AG09319 (cell line): ENCODE results near the gene TAS2R14.

Experiments
- DNase-seq: peaks from one replicate; pipeline ENCODE4 v3.0.0-alpha.2; 2010; ENCODE audit warnings: low read depth; ENCODE audit errors: extremely low read depth
- CTCF ChIP-seq: IDR thresholded peaks from 2 replicates; pipeline ENCODE4 v1.5.1; 2011; ENCODE audit warnings: low read depth, mild to moderate bottlenecking, inconsistent platforms, low read length, moderate library complexity

TAS2R14 gene

GRCh38 chr12:10919809-10920208, 19.3 kb downstream of the TAS2R14 start:
- no peak for TF ChIP-seq CTCF
- DNase-seq: no peak

GRCh38 chr12:10910380-10910779, 28.7 kb downstream of the TAS2R14 start:
- TF ChIP-seq CTCF: no peak
- DNase-seq: no peak

- TF ChIP-seq CTCF: no peak
- no peak for DNase-seq
Measured at GRCh38 chr12:10909462-10909861, 29.6 kb downstream of the TAS2R14 start, which contains the start of gene TAS2R13. TAS2R13 (minus strand) TSS chr12:10909562; CDS start chr12:10909298, 264 bp downstream.

- TF ChIP-seq CTCF: no peak
Measured at GRCh38 chr12:10904686-10905085, 34.4 kb downstream of the TAS2R14 start.

GRCh38 chr12:10901427-10901826, 37.6 kb downstream of the TAS2R14 start:
- no peak for DNase-seq

More at GRCh38 chr12:10904686-10905085, 34.4 kb downstream of the TAS2R14 start:
- DNase-seq: no peak

GRCh38 chr12:10900972-10901371, 38.1 kb downstream of the TAS2R14 start:
- no peak for DNase-seq
- TF ChIP-seq CTCF: no peak

More at GRCh38 chr12:10901427-10901826, 37.6 kb downstream of the TAS2R14 start:
- no peak for TF ChIP-seq CTCF

GRCh38 chr12:10900530-10900929, 38.5 kb downstream of the TAS2R14 start:
- TF ChIP-seq CTCF: no peak
- DNase-seq: no peak
